ENCODE measurements around the gene SRSF6. TPM values are rescaled to one million over a fixed set of nuclear protein-coding genes. Genes with fewer than 3 reads are reported as not detected.

SRSF6 gene
- total RNA-seq, 1 donor from 2014 or later, result 42.9 TPM

GRCh38 chr20:43465625-43465943 is 7.9 kb downstream of the SRSF6 start:
- H3K4me3 ChIP-seq (ENCODE audit: low read depth, low read length), result no peak overlapping the region
- no peak for DNase-seq (ENCODE audit: low read depth)
- no peak for TF ChIP-seq CTCF (conservative IDR thresholded peaks at IDR 0.05; ENCODE audit: low read depth, low read length)

GRCh38 chr20:43467589-43467988 is 9.9 kb downstream of the SRSF6 start:
- no peak overlapping the region for H3K4me3 ChIP-seq (ENCODE audit: low read depth, low read length)
- no peak for DNase-seq (ENCODE audit: low read depth)
- no peak for TF ChIP-seq CTCF (conservative IDR thresholded peaks at IDR 0.05; ENCODE audit: low read depth, low read length)

DNA sequence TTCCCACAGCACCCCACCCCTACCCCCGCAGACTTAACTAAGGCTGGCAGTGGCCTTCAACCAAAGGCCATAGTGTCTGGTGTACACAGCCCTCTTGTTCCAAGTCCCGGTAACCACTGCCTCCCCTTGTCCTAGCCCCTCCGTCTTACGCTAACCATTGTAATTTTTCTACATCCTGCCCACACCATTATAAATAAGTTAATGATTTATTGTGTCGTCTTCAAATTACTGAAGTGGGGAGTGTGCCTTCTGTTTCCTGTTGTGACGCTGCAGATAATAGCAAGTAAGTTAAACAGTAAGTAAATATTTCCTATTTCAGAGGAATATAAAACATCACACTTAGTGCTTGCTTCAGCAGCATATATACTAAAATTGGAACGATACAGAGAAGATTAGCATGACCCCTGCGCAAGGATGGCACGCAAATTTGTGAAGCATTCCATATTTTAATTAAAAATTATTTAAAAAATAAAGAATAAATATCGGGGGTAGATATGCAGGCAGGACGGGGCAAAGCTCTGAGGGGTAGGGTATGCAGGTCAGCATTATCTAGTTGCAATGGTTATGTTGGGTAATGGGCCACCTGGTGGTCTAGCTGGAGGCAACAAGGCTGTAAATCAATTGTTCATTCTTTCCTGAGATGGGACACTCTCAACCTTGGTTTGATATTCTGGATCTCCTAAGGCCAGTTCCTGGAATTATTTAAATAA is 15.1 kb downstream of the SRSF6 start:
- peak; percentile 14 for TF ChIP-seq CTCF (conservative IDR thresholded peaks at IDR 0.05; ENCODE audit: low read depth, low read length)
- no peak for DNase-seq (ENCODE audit: low read depth)
- no peak overlapping the region for H3K4me3 ChIP-seq (ENCODE audit: low read depth, low read length)

- H3K4me3 ChIP-seq (ENCODE audit: low read depth, low read length), result no peak overlapping the region
- no peak for TF ChIP-seq CTCF (conservative IDR thresholded peaks at IDR 0.05; ENCODE audit: low read depth, low read length)
- DNase-seq (ENCODE audit: low read depth), result no peak
Observed at GRCh38 chr20:43473381-43473704, 15.6 kb downstream of the SRSF6 start.

DNA sequence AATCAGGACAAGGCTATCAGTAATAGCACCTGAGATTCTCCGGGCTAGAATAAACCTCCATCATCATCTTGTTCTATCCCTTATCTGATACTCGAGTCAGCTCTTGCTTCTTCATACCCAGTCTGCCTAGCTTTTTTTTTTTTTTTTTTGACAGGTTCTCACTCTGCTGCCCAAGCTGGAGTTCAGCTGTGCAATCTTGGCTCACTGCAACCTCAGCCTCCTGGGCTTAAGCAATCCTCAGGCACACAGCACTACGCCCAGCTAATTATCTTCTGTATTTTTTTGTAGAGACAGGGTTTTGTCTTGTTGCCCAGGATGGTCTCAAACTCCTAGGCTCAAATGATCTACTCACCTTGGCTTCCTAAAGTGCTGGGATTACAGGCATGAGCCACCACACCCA is 19.5 kb downstream of the SRSF6 start:
- no peak for TF ChIP-seq CTCF (conservative IDR thresholded peaks at IDR 0.05; ENCODE audit: low read depth, low read length)
- H3K4me3 ChIP-seq (ENCODE audit: low read depth, low read length), result no peak overlapping the region
- no peak for DNase-seq (ENCODE audit: low read depth)

GRCh38 chr20:43477619-43478018 is 19.9 kb downstream of the SRSF6 start:
- H3K4me3 ChIP-seq (ENCODE audit: low read depth, low read length), result no peak overlapping the region
- no peak for TF ChIP-seq CTCF (conservative IDR thresholded peaks at IDR 0.05; ENCODE audit: low read depth, low read length)
- no peak for DNase-seq (ENCODE audit: low read depth)

- DNase-seq (ENCODE audit: low read depth), result no peak
- no peak overlapping the region for H3K4me3 ChIP-seq (ENCODE audit: low read depth, low read length)
- no peak for TF ChIP-seq CTCF (conservative IDR thresholded peaks at IDR 0.05; ENCODE audit: low read depth, low read length)
Observed at GRCh38 chr20:43490038-43490437, 32.3 kb downstream of the SRSF6 start.

Measured in epithelial cell of proximal tubule (primary cell).